DND-41 (cell line): ENCODE data around the gene PHYH.

ENCODE experiments used
- ATAC-seq: fragments of 200-7000 bp; cut with Tn5 transposase; 3 replicates; pipeline ENCODE4 v1.9.1; 2021; ENCODE audit warnings: low read depth; ENCODE audit not compliant: insufficient read depth
- DNase-seq: peaks from one replicate; pipeline ENCODE4 v3.0.0-alpha.2; 2020
- H2AFZ ChIP-seq: 2 replicates; pipeline ENCODE4 v1.6.0; 2012; ENCODE audit warnings: low read depth, low read length
- H3K27ac ChIP-seq: 2 replicates; pipeline ENCODE4 v1.5.1; 2012; ENCODE audit warnings: low read length, inconsistent platforms
- H3K27me3 ChIP-seq: fragments of 200-600 bp; sonication (generic); 2 replicates; pipeline ENCODE4 v1.6.0; 2012; ENCODE audit warnings: low read length, mild to moderate bottlenecking, inconsistent platforms; ENCODE audit not compliant: insufficient read depth, poor library complexity
- H3K36me3 ChIP-seq: 2 replicates; pipeline ENCODE4 v1.5.1; 2012; ENCODE audit warnings: low read length, inconsistent platforms; ENCODE audit not compliant: insufficient read depth
- H3K4me1 ChIP-seq: 2 replicates; pipeline ENCODE4 v1.5.1; 2012; ENCODE audit warnings: mild to moderate bottlenecking, low read length; ENCODE audit not compliant: insufficient read depth
- H3K4me2 ChIP-seq: 2 replicates; pipeline ENCODE4 v1.6.0; 2012; ENCODE audit warnings: mild to moderate bottlenecking, moderate library complexity, low read length, inconsistent platforms; ENCODE audit not compliant: insufficient read depth
- H3K4me3 ChIP-seq, 2 experiments: fragments of 200-600 bp in 1 of 2; shearing (Covaris generic) in 1 of 2; 2 replicates each; pipeline ENCODE4 v1.5.1; 2012 to 2016; ENCODE audit warnings: inconsistent platforms in 2 of 2, low read length in 2 of 2, mild to moderate bottlenecking in 2 of 2, low read depth in 1 of 2, moderate library complexity in 1 of 2
- H3K79me2 ChIP-seq: 2 replicates; pipeline ENCODE4 v1.6.0; 2012; ENCODE audit warnings: low read length, inconsistent platforms; ENCODE audit not compliant: insufficient read depth
- H3K9ac ChIP-seq: 2 replicates; pipeline ENCODE4 v1.6.0; 2012; ENCODE audit warnings: low read depth, mild to moderate bottlenecking, inconsistent platforms, low read length, moderate library complexity
- H3K9me3 ChIP-seq: 2 replicates; pipeline ENCODE4 v1.5.1; 2012; ENCODE audit warnings: low read length, moderate library complexity, mild to moderate bottlenecking, inconsistent platforms; ENCODE audit not compliant: insufficient read depth, severe bottlenecking
- H4K20me1 ChIP-seq: 2 replicates; pipeline ENCODE4 v1.6.0; 2012; ENCODE audit warnings: low read length; ENCODE audit not compliant: insufficient read depth
- CTCF ChIP-seq: IDR thresholded peaks from 2 replicates; pipeline ENCODE4 v1.5.1; 2012; ENCODE audit warnings: borderline replicate concordance, low read length, moderate library complexity, mild to moderate bottlenecking; ENCODE audit not compliant: poor library complexity, severe bottlenecking; ENCODE audit errors: extremely low read depth
- EZH2 ChIP-seq: IDR thresholded peaks from 3 replicates; pipeline ENCODE4 v1.6.1; 2012; ENCODE audit warnings: borderline replicate concordance, low read depth, mild to moderate bottlenecking, moderate library complexity, low read length, inconsistent platforms; ENCODE audit not compliant: severe bottlenecking

PHYH gene

GRCh38 chr10:13337128-13337826 lies 37.4 kb upstream of the PHYH start:
- Histone ChIP-seq H3K27ac (no peak overlapping the region), H3K36me3 (peaks cover 88% of the 10 kb centered on the region), H3K4me2 (no peak overlapping the region), H4K20me1 (peaks cover 45% of the 10 kb centered on the region), H3K79me2 (peaks cover 78% of the 10 kb centered on the region), H3K27me3 (no peaks in the 10 kb centered on the region), H3K4me3 (no peak overlapping the region), H3K9ac (no peak overlapping the region), H2AFZ (no peak overlapping the region), H3K9me3 (no peaks in the 10 kb centered on the region), H3K4me1 (peaks cover 3% of the 10 kb centered on the region)
- ATAC-seq (no peak), DNase-seq (no peak)
- TF ChIP-seq EZH2 = no peak
- no peak for TF ChIP-seq CTCF

- Histone ChIP-seq H4K20me1 (peaks cover 45% of the 10 kb centered on the region), H3K27ac (no peak overlapping the region), H2AFZ (no peak overlapping the region), H3K27me3 (no peaks in the 10 kb centered on the region), H3K79me2 (peaks cover 72% of the 10 kb centered on the region), H3K9ac (no peak overlapping the region), H3K36me3 (peaks cover 97% of the 10 kb centered on the region), H3K4me3 (no peak overlapping the region), H3K9me3 (no peaks in the 10 kb centered on the region), H3K4me1 (no peaks in the 10 kb centered on the region; the same call in 1 of the 2 replicates), H3K4me2 (no peak overlapping the region)
- ATAC-seq (no peak), DNase-seq (no peak)
- no peak for TF ChIP-seq CTCF
- no peak for TF ChIP-seq EZH2
These were observed 36.0 kb upstream of the PHYH start for GRCh38 chr10:13335881-13336280.

- Histone ChIP-seq H3K36me3 (peaks cover 97% of the 10 kb centered on the region), H4K20me1 (peaks cover 37% of the 10 kb centered on the region), H3K4me1 (no peaks in the 10 kb centered on the region; the same call in 1 of the 2 replicates), H3K9me3 (no peaks in the 10 kb centered on the region), H3K27me3 (no peaks in the 10 kb centered on the region), H3K79me2 (peaks cover 60% of the 10 kb centered on the region), H3K9ac (no peak overlapping the region), H3K27ac (no peak overlapping the region), H3K4me3 (no peak overlapping the region), H2AFZ (no peak overlapping the region), H3K4me2 (no peak overlapping the region)
- ATAC-seq = no peak
- TF ChIP-seq CTCF = no peak
- no peak for TF ChIP-seq EZH2
- no peak for DNase-seq
These were observed 34.7 kb upstream of the PHYH start for GRCh38 chr10:13334556-13334955.
